GM15510 (cell line): ENCODE data around the gene PCNX2.

Experiments used
- POLR2A ChIP-seq: IDR thresholded peaks from 3 replicates; pipeline ENCODE4 v1.6.1; 2011; ENCODE audit warnings: borderline replicate concordance; ENCODE audit not compliant: insufficient read length; ENCODE audit errors: extremely low read depth

The PCNX2 gene

DNA sequence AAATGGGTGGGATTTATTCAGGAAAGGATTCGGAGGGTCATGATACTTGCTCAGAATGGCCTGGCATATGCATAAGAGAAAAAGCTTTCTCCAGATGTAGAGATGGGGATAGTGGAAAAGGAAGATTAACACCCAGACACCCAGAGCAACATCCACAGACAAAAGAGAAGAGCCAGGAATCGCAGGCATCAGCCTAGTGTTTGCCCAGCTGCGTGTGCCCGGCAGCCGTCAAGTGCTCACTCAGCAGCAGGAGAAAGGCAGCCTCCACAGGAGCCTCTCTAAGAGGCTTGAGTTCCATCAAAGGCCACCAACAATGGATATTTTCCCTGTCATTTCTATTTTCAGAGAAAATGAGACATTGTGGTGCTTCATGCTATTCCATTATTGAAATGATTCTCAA lies 290.4 kb downstream of the PCNX2 start:
- TF ChIP-seq POLR2A = no peak

DNA sequence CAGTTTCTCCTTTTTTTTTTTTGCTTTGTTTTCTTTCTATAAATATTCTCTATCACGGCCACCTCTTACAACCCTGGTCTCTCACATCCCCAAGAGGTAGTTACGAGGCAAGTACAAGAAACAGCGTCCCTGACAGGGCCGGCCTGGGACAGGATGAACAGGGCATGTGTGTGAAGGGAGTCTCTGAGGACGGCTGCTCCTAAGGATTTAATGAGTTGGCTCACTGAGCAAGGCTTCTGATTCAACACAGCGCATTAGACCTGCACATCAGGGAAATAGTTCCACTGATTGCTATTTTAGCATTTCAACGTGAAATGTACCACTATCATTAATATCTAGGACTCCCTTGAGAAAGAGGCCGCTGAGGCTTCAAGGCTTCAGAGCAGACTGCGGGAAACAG lies 291.1 kb downstream of the PCNX2 start:
- TF ChIP-seq POLR2A = no peak

DNA sequence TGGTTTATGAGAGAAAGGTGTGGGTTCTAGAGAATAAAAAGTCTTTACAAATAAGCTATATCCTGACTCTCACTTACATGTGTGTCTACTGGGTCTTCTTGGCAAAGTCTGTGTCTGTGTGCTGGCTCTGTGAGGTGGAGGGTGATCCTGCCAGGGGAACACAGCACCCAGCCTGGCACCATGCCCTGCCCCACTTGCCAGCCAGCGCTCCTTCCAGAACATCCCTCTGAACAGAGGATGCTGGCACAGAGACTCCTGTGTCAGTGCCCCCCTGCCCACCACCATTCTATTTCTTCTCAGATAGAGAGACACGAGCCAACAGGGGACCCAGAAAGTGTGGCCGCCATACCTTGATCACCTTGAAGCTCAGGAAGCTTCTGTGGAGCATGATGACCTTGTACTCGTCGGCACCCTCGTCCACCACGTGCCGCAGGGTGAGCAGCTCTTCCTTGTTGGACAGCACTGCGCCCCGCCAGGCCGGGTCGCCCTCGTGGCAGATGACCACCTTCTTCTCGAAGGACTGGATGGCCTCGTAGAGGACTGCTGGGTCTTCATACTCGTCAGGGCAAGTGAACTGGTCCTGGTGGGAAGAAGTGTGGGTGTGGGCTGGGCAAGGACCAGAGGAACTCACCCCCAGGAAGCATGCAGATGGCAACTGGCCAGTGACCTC lies 295.4 kb downstream of the PCNX2 start:
- TF ChIP-seq POLR2A = no peak

DNA sequence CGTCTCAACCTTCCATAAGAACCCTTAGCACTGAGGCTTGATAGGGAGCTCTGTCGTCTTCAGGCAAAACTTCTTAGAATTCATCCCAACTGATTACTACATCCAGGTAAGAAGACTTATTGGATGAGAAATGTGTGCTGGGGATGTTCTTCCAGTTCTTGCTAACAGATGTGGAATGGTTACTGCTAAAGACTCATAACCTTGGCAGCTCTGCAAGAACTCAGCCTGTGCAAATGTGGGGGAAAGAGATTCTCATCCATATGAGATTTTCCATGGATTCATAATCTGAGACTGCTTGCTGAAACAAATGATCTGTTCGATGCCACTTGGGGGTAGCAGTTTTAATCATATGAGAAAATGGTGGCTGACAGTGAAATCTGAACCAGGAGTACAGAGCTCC lies 296.9 kb downstream of the PCNX2 start:
- TF ChIP-seq POLR2A = no peak

DNA sequence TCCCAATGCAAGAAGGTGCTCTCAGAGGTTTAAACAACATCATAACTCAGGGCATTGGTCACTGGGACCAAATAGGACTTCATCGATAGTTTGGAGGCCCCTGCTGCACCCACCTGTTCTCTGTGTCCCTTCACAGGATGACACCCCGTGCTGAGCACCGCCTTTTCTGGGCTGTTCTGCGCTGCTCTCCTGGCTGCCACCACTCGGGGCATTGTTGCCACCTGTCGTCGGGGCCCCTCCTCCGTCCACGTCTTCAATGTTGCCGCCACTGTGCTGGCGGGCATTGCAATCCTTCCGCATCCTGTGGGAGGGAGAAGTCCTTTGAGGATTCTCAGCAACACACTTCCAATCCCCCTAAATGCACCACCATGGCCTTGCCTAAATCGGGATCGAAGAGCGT lies 297.4 kb downstream of the PCNX2 start:
- no peak for TF ChIP-seq POLR2A

DNA sequence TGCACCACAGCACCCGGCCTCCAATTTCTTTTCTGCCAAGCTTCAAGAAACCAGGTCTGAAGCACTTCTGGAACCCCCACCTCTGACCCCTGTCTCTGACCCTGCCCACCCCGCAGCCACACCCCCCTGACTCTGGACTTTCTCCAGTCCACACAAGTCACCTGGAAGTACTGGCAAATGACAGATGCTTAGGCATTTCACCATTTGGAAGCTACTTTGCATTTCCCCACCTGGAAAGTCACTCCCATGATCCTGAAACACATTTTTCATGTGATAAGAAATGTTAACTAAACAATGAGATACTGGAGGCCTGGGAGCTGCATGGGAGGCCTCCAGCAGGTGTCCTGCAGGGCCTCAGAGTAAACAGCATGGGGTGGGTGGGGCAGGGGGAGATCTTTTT lies 299.4 kb downstream of the PCNX2 start:
- TF ChIP-seq POLR2A = no peak

DNA sequence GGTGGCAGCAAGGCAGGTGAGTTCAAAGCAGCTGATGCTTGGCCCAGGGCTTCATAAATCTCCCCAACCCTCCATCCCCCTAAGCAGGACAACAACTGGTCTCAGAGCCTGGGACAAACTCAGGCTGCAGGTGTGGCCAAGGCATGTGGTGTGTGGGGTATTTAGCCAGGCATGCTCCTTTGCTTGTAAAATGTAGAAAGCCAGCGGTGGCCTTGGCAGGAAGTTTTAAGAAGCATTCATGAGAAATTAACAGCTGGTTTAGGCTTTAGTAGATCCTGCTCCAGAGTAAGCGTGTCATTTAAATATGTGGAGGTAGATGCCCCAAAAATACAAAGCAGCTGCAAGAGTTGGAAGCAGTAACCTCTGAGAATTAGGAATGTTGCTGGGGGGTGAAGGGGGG lies 300.3 kb downstream of the PCNX2 start:
- no peak for TF ChIP-seq POLR2A

DNA sequence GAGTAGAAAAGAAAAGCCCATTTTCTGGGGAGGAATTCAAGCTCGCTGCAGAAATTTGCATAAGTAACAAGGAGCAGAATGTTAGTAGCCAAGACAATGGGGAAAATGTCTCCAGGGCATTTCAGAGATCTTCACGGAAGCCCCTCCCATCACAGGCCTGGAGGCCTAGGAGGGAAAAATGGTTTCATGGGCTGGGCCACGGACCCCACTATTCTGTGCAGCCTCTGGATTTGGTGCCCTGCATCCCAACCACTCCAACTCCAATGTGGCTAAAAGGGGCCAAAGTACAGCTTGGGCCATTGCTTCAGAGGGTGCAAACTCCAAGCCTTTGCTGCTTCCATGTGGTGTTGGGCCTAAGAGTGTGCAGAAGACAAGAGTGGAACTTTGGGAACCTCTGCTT lies 302.0 kb downstream of the PCNX2 start:
- no peak for TF ChIP-seq POLR2A

DNA sequence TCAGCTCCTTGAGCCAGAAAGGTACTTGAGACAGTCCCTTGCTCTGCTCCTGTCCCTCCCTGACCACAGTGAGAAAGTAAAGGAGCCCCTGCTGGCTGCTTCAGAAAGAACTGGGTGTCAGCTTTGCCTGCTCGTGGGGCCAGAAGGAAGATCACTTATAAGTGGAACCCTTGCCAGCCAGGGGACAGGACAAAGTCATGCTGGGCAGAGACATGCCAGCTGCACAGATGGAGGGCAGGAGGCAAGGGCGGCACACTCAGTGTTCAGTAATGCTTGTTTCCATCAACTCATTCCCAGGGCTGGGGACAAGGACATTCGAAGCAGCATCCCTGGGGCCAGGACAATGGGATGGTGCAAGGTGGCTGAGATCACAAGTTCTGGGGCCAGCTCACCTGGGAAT lies 303.3 kb downstream of the PCNX2 start:
- no peak for TF ChIP-seq POLR2A

DNA sequence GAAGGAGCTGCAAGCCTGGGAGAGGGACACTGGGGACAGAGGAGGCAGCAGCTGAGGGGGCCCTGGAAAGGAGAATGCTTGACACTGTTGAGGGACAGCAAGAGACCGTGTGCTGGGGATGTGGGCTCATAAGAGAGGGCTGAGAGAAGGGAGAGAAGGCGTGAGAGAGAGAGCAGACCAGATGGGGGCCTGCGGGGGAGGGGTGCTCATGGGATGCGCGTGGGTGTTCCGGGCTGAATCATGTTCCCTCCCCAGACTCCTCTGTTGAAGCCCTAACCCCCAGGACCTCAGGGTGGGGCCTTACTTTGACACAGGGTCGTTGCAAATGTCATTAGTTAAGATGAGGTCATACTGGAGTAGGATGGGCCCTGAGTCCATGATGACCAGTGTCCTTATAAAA lies 304.3 kb downstream of the PCNX2 start:
- no peak for TF ChIP-seq POLR2A

DNA sequence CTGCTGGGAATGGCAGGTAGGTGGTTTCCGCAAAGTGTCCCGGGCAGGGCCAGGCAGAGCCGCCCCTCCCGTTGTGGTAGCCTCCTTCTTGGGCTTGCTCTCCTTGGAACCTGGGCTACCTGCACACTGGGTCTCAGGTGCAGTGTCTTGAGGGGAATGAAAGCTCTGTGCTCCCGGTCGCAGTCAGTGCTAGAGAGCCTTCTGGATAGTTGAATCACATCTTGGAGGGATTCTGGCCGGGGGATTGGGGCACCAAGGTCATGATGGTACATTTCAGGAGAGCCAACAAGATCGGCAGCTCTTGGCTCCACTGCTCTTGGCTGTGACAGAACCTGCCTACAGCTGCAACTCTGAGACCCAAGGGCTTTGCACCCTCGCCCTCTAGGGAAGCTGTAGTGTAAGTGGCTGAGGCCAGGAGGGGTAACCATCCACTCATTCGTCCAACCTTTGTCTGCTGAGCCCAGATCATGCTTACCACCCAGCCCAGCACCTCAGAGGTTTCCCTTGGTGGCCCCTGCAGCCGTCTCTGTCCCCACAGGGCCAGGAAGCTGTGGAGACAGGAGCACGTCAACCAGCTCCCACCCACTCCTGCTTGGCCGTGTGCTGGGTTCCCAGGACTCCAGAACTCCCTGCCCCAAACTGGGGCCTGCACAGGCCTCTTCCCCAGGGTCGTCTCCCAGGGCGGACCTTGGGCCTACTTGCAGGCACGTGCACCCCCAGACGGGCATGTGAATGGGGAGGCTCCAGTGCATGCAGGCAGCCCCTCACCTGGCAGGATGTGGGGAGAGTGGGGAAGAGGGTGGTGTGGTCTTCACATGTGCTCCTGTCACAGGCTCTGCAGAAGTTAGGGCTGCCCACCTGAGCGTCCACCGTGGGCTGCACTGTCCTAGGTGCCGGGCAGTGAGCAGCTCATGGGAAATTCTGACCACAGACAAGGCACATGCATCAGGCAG lies 305.1 kb downstream of the PCNX2 start:
- TF ChIP-seq POLR2A = no peak

DNA sequence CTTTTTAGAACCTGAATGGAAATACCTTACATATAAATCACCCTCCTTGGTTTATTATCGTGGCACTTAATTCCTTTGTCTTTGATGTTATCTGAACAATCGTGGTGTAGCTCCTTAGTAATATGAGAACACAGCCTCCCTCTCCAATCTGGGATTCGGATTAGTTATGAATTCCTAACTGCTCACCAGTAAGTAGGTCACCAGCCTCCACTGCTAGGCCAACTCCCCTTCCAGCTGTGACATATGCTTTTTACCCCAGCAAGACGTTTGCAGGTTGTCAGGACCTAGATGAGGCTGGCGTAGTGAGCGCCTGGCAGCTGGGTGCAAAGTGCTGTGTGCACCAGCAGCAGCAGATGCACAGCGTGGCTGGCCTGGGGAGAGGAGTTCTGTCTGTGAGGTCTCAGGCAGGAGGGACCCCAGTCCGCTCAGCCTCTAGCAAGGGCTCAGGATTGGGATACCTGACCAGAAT lies 306.9 kb downstream of the PCNX2 start:
- no peak for TF ChIP-seq POLR2A

DNA sequence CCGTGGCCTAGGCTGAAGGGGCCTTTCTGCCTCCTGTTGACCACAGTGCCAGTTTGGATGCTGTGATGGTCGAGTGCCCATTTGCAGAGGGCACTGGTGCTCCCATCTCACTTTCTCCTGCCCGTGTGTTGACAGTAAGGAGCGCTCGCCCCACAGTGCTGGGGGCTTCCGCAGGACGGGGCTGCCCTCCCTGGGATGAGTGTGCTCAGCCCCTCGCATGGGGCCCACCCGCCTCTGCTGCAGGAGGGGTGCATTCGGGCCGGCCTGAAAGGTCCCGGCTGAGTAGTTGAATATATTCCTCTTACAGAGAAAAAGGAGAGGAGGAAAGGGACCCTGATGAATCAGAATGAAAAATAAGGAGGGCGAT lies 307.8 kb downstream of the PCNX2 start:
- no peak for TF ChIP-seq POLR2A

DNA sequence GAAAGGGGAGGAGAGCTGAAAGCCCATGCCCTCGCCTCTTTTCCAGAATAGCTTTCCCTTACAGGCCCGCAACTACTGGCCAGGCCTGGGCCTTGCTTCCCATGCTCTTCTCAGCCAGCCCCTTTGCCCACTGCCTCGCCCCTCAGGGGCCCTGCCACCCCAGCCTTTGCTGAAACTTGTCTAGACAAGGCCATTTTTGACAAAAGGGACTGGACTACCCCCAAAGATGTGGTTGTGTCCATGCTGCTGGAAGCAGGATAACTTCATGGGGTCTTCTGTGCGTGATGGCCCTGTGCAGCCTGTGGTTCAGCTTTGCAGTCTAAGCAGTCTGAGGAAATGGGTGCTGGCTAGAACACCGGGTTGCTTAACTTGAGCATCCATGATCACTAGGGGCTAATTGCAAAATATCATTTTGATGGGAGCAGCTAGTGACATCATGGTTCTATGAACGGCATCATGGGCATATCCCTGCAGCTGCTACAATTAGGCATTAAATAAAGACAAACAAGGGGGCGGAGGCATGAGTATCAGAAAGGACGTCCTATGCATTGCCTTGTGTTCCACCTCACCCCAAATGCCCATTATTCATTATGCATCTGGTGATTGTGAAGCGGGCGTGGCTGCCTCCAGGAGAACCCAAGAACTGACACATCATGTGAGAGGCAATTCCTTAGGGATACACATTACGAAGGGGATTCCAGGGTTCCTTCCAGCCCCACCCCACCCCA lies 308.3 kb downstream of the PCNX2 start:
- TF ChIP-seq POLR2A = no peak

DNA sequence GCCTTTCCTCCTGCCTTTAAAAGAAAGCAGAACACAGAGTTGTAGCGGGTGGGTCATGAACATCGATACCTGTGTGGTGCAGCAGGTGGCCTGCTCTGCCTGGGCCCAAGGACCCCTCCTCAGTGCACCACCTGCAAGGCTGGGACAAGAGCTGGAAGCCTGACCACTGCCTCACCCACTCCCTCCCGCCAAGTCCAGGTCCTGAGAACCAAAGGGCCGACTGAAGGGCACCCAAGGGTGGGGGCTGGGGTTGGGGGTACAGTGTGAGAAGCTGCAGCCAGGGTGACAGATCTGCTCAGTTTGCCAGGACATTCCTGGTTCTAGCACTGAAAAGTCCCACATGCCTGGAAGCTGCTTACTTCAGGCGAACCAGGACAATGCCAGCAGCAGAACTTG lies 309.0 kb downstream of the PCNX2 start:
- no peak for TF ChIP-seq POLR2A
